Measurements from ENCODE around the gene ZNF516.
A peak's percentile ranks its signal among the peaks of the same experiment; 100 is the strongest.

ZNF516 gene

GRCh38 chr18:76530846-76531245, 35.8 kb upstream of the ZNF516 start:
- Histone ChIP-seq H3K18ac (ENCODE audit: low read length) (no peak overlapping the region), H3K79me2 (ENCODE audit: control insufficient read depth, insufficient read depth, low read length) (no peaks in the 10 kb centered on the region), H2BK5ac (ENCODE audit: low read length) (no peak overlapping the region), H3K4me1 (ENCODE audit: control insufficient read depth, low read depth, low read length) (peaks cover 5% of the 10 kb centered on the region), H3K79me1 (ENCODE audit: low read length) (no peaks in the 10 kb centered on the region), H2BK15ac (replicated peaks; ENCODE audit: low read depth) (no peak overlapping the region), H2BK120ac (ENCODE audit: low read depth, low read length) (no peak overlapping the region), H3K4me2 (ENCODE audit: low read length) (no peak overlapping the region), H4K8ac (ENCODE audit: low read depth, low read length) (no peak overlapping the region), H3K4me3 (ENCODE audit: low read length) (no peak overlapping the region), H4K5ac (ENCODE audit: low read length) (no peak overlapping the region), H3K27me3 (ENCODE audit: insufficient read depth, low read length, poor library complexity) (no peaks in the 10 kb centered on the region), H3K4ac (ENCODE audit: low read depth, low read length) (no peak overlapping the region), H3K9ac (ENCODE audit: low read length) (no peak overlapping the region), H3K23ac (ENCODE audit: low read length) (no peak overlapping the region), H3K56ac (ENCODE audit: low read length) (no peak overlapping the region), H2AK5ac (ENCODE audit: low read length) (no peak overlapping the region), H3K36me3 (ENCODE audit: control insufficient read depth, insufficient read depth, low read length) (no peaks in the 10 kb centered on the region), H3K27ac (ENCODE audit: low read depth, low read length) (no peak overlapping the region)
- WGBS (ENCODE audit: extremely low coverage, insufficient coverage, low lambda C conversion rate), result no CpG with 5 or more reads among the region's 9 CpGs
- no peak for DNase-seq

DNA sequence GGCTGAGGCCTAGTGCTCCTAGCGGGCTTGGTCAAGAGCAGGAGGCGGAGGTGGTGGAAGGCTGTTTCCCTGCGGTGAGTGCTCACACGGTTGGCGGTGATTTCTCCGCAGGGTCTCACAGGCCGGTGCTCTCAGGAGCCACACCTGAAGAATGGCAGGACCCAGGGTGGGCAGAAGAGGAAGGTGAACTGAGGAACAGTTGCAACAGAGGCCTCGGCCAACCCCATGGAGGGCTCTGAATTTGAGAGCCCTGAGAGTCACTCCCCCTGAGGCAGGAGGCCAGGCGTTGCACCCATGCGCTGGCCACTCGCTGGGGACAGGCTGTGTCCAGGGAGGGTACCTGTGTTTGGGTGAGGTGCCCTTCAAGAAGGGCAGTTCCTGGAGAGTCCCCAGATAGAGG, 35.3 kb upstream of the ZNF516 start:
- no peak overlapping the region for H2BK5ac ChIP-seq (ENCODE audit: low read length)
- no CpG with 5 or more reads among the region's 11 CpGs for WGBS (ENCODE audit: extremely low coverage, insufficient coverage, low lambda C conversion rate)
- H3K36me3 ChIP-seq (ENCODE audit: control insufficient read depth, insufficient read depth, low read length), result no peaks in the 10 kb centered on the region
- no peak overlapping the region for H4K8ac ChIP-seq (ENCODE audit: low read depth, low read length)
- no peak overlapping the region for H3K23ac ChIP-seq (ENCODE audit: low read length)
- DNase-seq, result no peak
- H3K18ac ChIP-seq (ENCODE audit: low read length), result no peak overlapping the region
- H4K5ac ChIP-seq (ENCODE audit: low read length), result no peak overlapping the region
- no peak overlapping the region for H3K27ac ChIP-seq (ENCODE audit: low read depth, low read length)
- no peaks in the 10 kb centered on the region for H3K79me1 ChIP-seq (ENCODE audit: low read length)
- no peak overlapping the region for H2AK5ac ChIP-seq (ENCODE audit: low read length)
- H3K4me1 ChIP-seq (ENCODE audit: control insufficient read depth, low read depth, low read length), result peaks cover 5% of the 10 kb centered on the region
- no peak overlapping the region for H3K4ac ChIP-seq (ENCODE audit: low read depth, low read length)
- no peak overlapping the region for H2BK120ac ChIP-seq (ENCODE audit: low read depth, low read length)
- no peak overlapping the region for H2BK15ac ChIP-seq (replicated peaks; ENCODE audit: low read depth)
- H3K4me3 ChIP-seq (ENCODE audit: low read length), result no peak overlapping the region
- no peak overlapping the region for H3K9ac ChIP-seq (ENCODE audit: low read length)
- H3K79me2 ChIP-seq (ENCODE audit: control insufficient read depth, insufficient read depth, low read length), result no peaks in the 10 kb centered on the region
- H3K56ac ChIP-seq (ENCODE audit: low read length), result no peak overlapping the region
- H3K4me2 ChIP-seq (ENCODE audit: low read length), result no peak overlapping the region
- no peaks in the 10 kb centered on the region for H3K27me3 ChIP-seq (ENCODE audit: insufficient read depth, low read length, poor library complexity)

GRCh38 chr18:76529433-76529811, 34.4 kb upstream of the ZNF516 start:
- peaks cover 3% of the 10 kb centered on the region for H3K27me3 ChIP-seq (ENCODE audit: insufficient read depth, low read length, poor library complexity)
- no peak overlapping the region for H3K4me2 ChIP-seq (ENCODE audit: low read length)
- no peak overlapping the region for H3K9ac ChIP-seq (ENCODE audit: low read length)
- H3K79me2 ChIP-seq (ENCODE audit: control insufficient read depth, insufficient read depth, low read length), result no peaks in the 10 kb centered on the region
- no peak overlapping the region for H2BK5ac ChIP-seq (ENCODE audit: low read length)
- no peak overlapping the region for H2BK120ac ChIP-seq (ENCODE audit: low read depth, low read length)
- H2AK5ac ChIP-seq (ENCODE audit: low read length), result no peak overlapping the region
- H3K27ac ChIP-seq (ENCODE audit: low read depth, low read length), result no peak overlapping the region
- H3K4ac ChIP-seq (ENCODE audit: low read depth, low read length), result no peak overlapping the region
- H4K5ac ChIP-seq (ENCODE audit: low read length), result no peak overlapping the region
- H3K36me3 ChIP-seq (ENCODE audit: control insufficient read depth, insufficient read depth, low read length), result no peaks in the 10 kb centered on the region
- H3K4me3 ChIP-seq (ENCODE audit: low read length), result no peak overlapping the region
- WGBS (ENCODE audit: extremely low coverage, insufficient coverage, low lambda C conversion rate), result no CpG with 5 or more reads among the region's 23 CpGs
- no peak overlapping the region for H4K8ac ChIP-seq (ENCODE audit: low read depth, low read length)
- no peak overlapping the region for H2BK15ac ChIP-seq (replicated peaks; ENCODE audit: low read depth)
- peaks cover 5% of the 10 kb centered on the region for H3K4me1 ChIP-seq (ENCODE audit: control insufficient read depth, low read depth, low read length)
- H3K56ac ChIP-seq (ENCODE audit: low read length), result no peak overlapping the region
- DNase-seq, result no peak
- no peak overlapping the region for H3K23ac ChIP-seq (ENCODE audit: low read length)
- no peaks in the 10 kb centered on the region for H3K79me1 ChIP-seq (ENCODE audit: low read length)
- no peak overlapping the region for H3K18ac ChIP-seq (ENCODE audit: low read length)

DNA sequence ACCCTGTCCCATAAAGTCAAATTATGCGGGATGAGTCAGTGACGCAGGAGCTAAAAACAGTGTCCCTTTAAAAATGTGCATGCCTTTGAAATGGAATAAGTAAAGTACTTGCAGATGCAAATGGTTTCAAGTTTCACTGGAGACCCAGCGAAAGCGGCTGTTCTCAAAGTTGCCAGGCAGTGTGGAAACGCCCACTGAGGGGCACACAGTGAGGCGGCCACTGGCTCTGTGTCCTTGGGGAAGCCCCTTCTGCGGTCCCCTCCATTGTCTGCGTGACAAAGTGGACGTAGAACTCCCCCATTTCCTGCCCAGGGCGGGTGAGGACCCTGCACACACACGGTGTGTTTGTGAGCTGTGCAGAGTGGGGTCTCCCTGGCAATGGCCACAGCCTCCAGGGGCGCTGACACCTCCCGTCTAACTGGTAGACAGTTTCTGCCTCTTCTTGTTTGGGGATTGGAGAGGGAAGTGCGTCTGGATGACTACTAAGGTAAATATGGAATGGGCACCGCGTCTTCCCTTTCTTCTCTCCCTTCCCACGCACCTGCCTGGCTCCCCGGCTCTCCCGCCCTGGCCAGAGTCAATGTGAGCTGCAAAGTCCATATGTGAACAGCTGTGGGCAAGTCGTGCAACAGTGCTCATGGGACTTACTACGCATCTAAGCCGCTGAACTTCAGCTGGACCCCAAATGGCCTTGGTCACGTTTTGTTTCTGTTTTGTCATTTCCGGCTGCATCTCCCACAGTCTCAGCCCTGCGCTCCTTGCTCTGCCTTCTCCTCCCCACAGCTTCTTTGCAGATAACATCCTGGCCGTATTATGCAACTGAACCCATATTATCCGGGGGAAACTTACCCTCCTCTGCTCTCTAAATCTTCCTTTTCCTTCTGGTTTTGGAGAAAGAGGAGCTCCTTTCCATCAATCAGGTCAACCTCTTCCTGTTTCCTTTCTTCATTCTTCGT, 33.7 kb upstream of the ZNF516 start:
- no CpG with 5 or more reads among the region's 28 CpGs for WGBS (ENCODE audit: extremely low coverage, insufficient coverage, low lambda C conversion rate)
- Histone ChIP-seq H3K18ac (ENCODE audit: low read length) (no peak overlapping the region), H2BK15ac (replicated peaks; ENCODE audit: low read depth) (no peak overlapping the region), H3K4me3 (ENCODE audit: low read length) (no peak overlapping the region), H3K4me1 (ENCODE audit: control insufficient read depth, low read depth, low read length) (peaks cover 5% of the 10 kb centered on the region), H2AK5ac (ENCODE audit: low read length) (no peak overlapping the region), H2BK5ac (ENCODE audit: low read length) (no peak overlapping the region), H3K79me2 (ENCODE audit: control insufficient read depth, insufficient read depth, low read length) (no peaks in the 10 kb centered on the region), H3K4ac (ENCODE audit: low read depth, low read length) (no peak overlapping the region), H3K36me3 (ENCODE audit: control insufficient read depth, insufficient read depth, low read length) (no peaks in the 10 kb centered on the region), H3K9ac (ENCODE audit: low read length) (no peak overlapping the region), H4K5ac (ENCODE audit: low read length) (no peak overlapping the region), H3K27ac (ENCODE audit: low read depth, low read length) (no peak overlapping the region), H3K56ac (ENCODE audit: low read length) (peak overlapping the region; percentile 44), H3K27me3 (ENCODE audit: insufficient read depth, low read length, poor library complexity) (peaks cover 3% of the 10 kb centered on the region), H3K23ac (ENCODE audit: low read length) (no peak overlapping the region), H3K79me1 (ENCODE audit: low read length) (no peaks in the 10 kb centered on the region), H3K4me2 (ENCODE audit: low read length) (peak overlapping the region; percentile 28), H4K8ac (ENCODE audit: low read depth, low read length) (no peak overlapping the region), H2BK120ac (ENCODE audit: low read depth, low read length) (no peak overlapping the region)
- DNase-seq, result peak; percentile 36

DNA sequence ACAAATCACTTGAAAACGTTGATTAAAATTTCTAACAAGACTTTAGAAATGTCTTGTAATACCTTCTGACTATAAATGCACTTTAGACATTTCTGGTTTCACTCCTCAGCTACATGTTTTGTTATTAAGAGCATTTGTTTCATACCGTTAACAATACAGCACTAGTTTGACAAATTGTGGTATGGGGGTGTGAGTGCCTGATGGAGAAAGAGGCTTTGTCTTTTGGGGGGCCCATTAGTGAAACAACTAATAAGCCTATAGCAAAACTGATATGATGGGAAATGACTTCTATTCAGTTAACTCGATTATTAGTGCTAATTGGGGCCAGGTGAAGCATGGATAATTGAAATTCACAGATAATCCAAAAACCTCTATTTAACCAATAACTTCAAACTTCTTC, 30.9 kb upstream of the ZNF516 start:
- Histone ChIP-seq H3K4me1 (ENCODE audit: control insufficient read depth, low read depth, low read length) (peaks cover 5% of the 10 kb centered on the region), H3K9ac (ENCODE audit: low read length) (no peak overlapping the region), H3K79me1 (ENCODE audit: low read length) (no peaks in the 10 kb centered on the region), H3K4me3 (ENCODE audit: low read length) (no peak overlapping the region), H3K4me2 (ENCODE audit: low read length) (no peak overlapping the region), H3K27ac (ENCODE audit: low read depth, low read length) (no peak overlapping the region), H2BK15ac (replicated peaks; ENCODE audit: low read depth) (no peak overlapping the region), H2BK120ac (ENCODE audit: low read depth, low read length) (no peak overlapping the region), H2BK5ac (ENCODE audit: low read length) (no peak overlapping the region), H3K36me3 (ENCODE audit: control insufficient read depth, insufficient read depth, low read length) (no peaks in the 10 kb centered on the region), H4K8ac (ENCODE audit: low read depth, low read length) (no peak overlapping the region), H3K4ac (ENCODE audit: low read depth, low read length) (no peak overlapping the region), H2AK5ac (ENCODE audit: low read length) (no peak overlapping the region), H3K79me2 (ENCODE audit: control insufficient read depth, insufficient read depth, low read length) (no peaks in the 10 kb centered on the region), H4K5ac (ENCODE audit: low read length) (no peak overlapping the region), H3K27me3 (ENCODE audit: insufficient read depth, low read length, poor library complexity) (peaks cover 3% of the 10 kb centered on the region), H3K23ac (ENCODE audit: low read length) (no peak overlapping the region), H3K56ac (ENCODE audit: low read length) (no peak overlapping the region), H3K18ac (ENCODE audit: low read length) (no peak overlapping the region)
- no CpG with 5 or more reads among the region's 3 CpGs for WGBS (ENCODE audit: extremely low coverage, insufficient coverage, low lambda C conversion rate)
- DNase-seq, result no peak

Measured in mesendoderm (in vitro differentiated cells).